Nephron (organoid): Measurements from ENCODE around the gene TMUB2.

Experiments
- H3K27ac Mint-ChIP-seq, 3 experiments: 2 replicates each; pipeline ENCODE4 v1.8.0; 2020; ENCODE audit warnings: mixed read lengths in 3 of 3, mild to moderate bottlenecking in 2 of 3, moderate library complexity in 1 of 3
- H3K27me3 Mint-ChIP-seq: 2 replicates; pipeline ENCODE4 v1.8.0; 2021; ENCODE audit warnings: low read depth, mild to moderate bottlenecking, moderate library complexity, mixed read lengths
- H3K36me3 Mint-ChIP-seq: 2 replicates; pipeline ENCODE4 v1.8.0; 2020; ENCODE audit warnings: low read depth, mixed read lengths
- H3K4me1 Mint-ChIP-seq: 2 replicates; pipeline ENCODE4 v1.8.0; 2020; ENCODE audit warnings: mixed read lengths
- H3K4me3 Mint-ChIP-seq, 3 experiments: 2 replicates each; pipeline ENCODE4 v1.8.0; 2020; ENCODE audit warnings: mild to moderate bottlenecking in 3 of 3, mixed read lengths in 3 of 3, moderate library complexity in 2 of 3
- H3K9me3 Mint-ChIP-seq: 2 replicates; pipeline ENCODE4 v1.8.0; 2020; ENCODE audit warnings: mixed read lengths
- CTCF ChIP-seq, 3 experiments: fragments of 200-600 bp; sonication (generic); IDR thresholded peaks; one replicate each; pipeline ENCODE4 v1.5.0; 2021; ENCODE audit warnings: antibody characterized with exemption in 3 of 3; ENCODE audit not compliant: unreplicated experiment in 3 of 3

TMUB2 gene

GRCh38 chr17:44241106-44241624 is 54.4 kb downstream of the TMUB2 start:
- Mint-ChIP-seq H3K36me3 (no peaks in the 10 kb centered on the region), H3K27me3 (no peaks in the 10 kb centered on the region)

More at GRCh38 chr17:44241106-44241624, 54.4 kb downstream of the TMUB2 start:
- no peak for TF ChIP-seq CTCF (IDR thresholded peaks at IDR 0.05; ENCODE audit: unreplicated experiment in 3 of 3)
- Mint-ChIP-seq H3K9me3 (no peaks in the 10 kb centered on the region), H3K27ac (no peak overlapping the region), H3K4me1 (peaks cover 13% of the 10 kb centered on the region), H3K4me3 (no peak overlapping the region)
